Thoracic aorta (tissue), 2 donors: ENCODE measurements around the gene CHAC1. TPM values are rescaled to one million over a fixed set of nuclear protein-coding genes. Genes with fewer than 3 reads are reported as not detected.
A peak's percentile ranks its signal among the peaks of the same experiment; 100 is the strongest.

Source experiments
- ATAC-seq: fragments of 150-250 bp; one replicate; pipeline ENCODE4 v1.8.0; 2017; ENCODE audit warnings: low read depth; ENCODE audit not compliant: insufficient number of reproducible peaks, low FRiP score
- DNase-seq: peaks from one replicate; pipeline ENCODE4 v3.0.0-alpha.2; 2020; ENCODE audit warnings: low spot score
- H3K27ac ChIP-seq, 2 donors: fragments of 200-600 bp; sonication (generic); 1 replicate in 1 of 2; 2 replicates in 1 of 2; pipeline ENCODE4 v1.5.1; 2016; ENCODE audit warnings: mild to moderate bottlenecking in 2 of 2, moderate library complexity in 2 of 2
- H3K27me3 ChIP-seq: fragments of 200-600 bp; sonication (generic); replicated peaks from 2 replicates; pipeline ENCODE4 v1.6.0; 2016; ENCODE audit warnings: mild to moderate bottlenecking; ENCODE audit not compliant: insufficient read depth
- H3K36me3 ChIP-seq: fragments of 200-600 bp; sonication (generic); one replicate; pipeline ENCODE4 v1.5.1; 2016
- H3K4me1 ChIP-seq, 2 donors: fragments of 200-600 bp; sonication (generic); 1 replicate in 1 of 2; 2 replicates in 1 of 2; pipeline versions ENCODE4 v1.5.1 to v1.6.0; 2016; ENCODE audit warnings: low read depth in 2 of 2, mild to moderate bottlenecking in 1 of 2; ENCODE audit not compliant: control insufficient read depth in 1 of 2
- H3K4me3 ChIP-seq: fragments of 200-600 bp; sonication (generic); 2 replicates; pipeline ENCODE4 v1.5.1; 2016; ENCODE audit warnings: mild to moderate bottlenecking
- H3K9me3 ChIP-seq: fragments of 200-600 bp; sonication (generic); 2 replicates; pipeline ENCODE4 v1.5.1; 2016
- total RNA-seq, 2 donors: library from RNA; depleted of rRNA; stranded (reverse); fragments of >200 nt; gene quantifications; one replicate each; pipeline versions ENCODE4 v1.1.0 to v1.2.3, GENCODE V29; 2016
- TF ChIP-seq, protein P1 (sequence below): fragments of 200-600 bp; sonication (generic); IDR thresholded peaks from one replicate; pipeline ENCODE4 v1.5.1; 2019; ENCODE audit warnings: antibody characterized with exemption

Gene CHAC1
- total RNA-seq, 2 donors from 2014 or later: 3.9 to 7.3 TPM

DNA sequence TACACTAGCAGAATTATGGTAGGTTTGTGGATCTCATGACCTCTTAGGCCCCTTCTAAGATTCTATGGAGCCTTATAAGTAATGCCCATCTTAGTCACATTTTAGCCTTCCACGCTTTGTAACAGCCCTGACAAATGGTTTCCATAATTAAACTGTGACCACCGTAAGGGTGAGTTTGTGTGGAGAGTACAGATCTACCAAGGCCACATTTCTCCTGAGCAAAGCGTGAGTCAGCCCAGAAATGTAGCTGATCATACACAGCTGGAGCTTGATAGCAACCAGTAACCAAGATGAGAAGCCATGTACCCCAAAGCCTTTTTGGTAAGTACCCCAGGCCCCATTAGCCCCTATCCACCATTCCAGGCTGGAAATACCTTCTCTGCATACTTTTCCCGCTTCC, 31.7 kb downstream of the CHAC1 start:
- DNase-seq (peak; percentile 21), ATAC-seq (peak; percentile 92)
- Histone ChIP-seq H3K27ac (peak overlapping the region; percentile 85 to 94), H3K36me3 (peaks cover 34% of the 10 kb centered on the region), H3K9me3 (no peaks in the 10 kb centered on the region), H3K27me3 (no peaks in the 10 kb centered on the region), H3K4me1 (peaks cover 50 to 63% of the 10 kb centered on the region in 2 donors), H3K4me3 (no peak overlapping the region)
- TF ChIP-seq, protein P1, sequence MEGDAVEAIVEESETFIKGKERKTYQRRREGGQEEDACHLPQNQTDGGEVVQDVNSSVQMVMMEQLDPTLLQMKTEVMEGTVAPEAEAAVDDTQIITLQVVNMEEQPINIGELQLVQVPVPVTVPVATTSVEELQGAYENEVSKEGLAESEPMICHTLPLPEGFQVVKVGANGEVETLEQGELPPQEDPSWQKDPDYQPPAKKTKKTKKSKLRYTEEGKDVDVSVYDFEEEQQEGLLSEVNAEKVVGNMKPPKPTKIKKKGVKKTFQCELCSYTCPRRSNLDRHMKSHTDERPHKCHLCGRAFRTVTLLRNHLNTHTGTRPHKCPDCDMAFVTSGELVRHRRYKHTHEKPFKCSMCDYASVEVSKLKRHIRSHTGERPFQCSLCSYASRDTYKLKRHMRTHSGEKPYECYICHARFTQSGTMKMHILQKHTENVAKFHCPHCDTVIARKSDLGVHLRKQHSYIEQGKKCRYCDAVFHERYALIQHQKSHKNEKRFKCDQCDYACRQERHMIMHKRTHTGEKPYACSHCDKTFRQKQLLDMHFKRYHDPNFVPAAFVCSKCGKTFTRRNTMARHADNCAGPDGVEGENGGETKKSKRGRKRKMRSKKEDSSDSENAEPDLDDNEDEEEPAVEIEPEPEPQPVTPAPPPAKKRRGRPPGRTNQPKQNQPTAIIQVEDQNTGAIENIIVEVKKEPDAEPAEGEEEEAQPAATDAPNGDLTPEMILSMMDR: no peak

DNA sequence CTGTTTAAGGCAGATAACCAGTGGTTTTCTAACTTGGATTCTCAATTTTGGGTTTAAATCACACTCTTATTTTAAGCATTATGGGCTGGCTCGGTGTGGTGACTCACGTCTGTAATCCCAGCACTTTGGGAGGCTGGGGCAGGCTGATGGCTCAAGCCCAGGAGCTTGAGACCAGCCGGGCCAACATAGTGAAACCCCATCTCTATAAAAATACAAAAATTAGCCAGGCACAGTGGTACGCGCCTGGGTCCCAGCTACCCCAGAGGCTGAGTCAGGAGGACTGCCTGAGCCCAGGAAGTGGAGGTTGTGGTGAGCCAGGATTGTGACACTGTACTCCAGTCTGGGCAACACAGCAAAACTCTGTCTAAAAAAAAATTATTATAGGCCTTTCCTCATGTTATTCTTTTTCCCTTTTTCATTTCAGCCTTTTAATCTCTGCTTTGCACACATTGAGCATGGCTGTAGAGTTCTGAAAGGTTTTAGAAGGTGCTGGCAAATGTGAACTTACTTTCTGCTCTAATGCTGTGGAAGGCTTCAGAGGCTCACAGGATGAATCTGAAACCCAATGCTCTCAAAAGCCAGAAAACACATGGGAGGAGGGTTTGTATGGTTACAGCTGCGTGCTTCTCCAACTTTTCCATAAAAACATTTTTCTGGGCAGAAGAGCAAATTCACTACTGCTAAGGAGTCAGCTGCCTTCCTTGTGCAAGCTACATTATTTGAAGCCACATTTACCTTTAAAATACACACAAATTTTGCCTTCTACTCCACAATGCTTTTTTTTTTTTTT, 32.5 kb downstream of the CHAC1 start:
- ATAC-seq (no peak), DNase-seq (peak; percentile 13)
- H3K27me3 ChIP-seq: no peaks in the 10 kb centered on the region
- H3K36me3 ChIP-seq: peaks cover 32% of the 10 kb centered on the region
- H3K9me3 ChIP-seq: no peaks in the 10 kb centered on the region
- TF ChIP-seq, protein P1: no peak
- H3K4me1 ChIP-seq: peaks cover 50 to 63% of the 10 kb centered on the region in 2 donors
- peak overlapping the region; percentile 85 to 94 for H3K27ac ChIP-seq
- H3K4me3 ChIP-seq: no peak overlapping the region

DNA sequence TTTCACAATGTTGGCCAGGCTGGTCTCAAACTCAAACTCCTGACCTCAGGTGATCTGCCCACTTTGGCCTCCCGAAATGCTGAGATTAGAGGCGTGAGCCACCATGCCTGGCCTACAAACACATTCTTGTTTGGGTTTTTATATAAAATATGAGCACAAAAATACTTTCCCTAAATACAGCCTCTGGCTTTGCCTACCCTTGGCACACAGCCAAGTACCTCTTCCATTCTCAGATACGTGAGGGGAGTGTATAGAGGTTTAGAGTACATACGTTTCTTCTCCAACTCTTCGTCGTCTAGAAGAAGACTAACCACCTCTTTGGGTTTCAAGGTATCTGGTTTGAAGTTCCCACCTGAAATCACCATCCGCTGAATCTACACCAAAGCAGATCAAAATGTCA, 33.5 kb downstream of the CHAC1 start:
- Histone ChIP-seq H3K4me3 (no peak overlapping the region), H3K4me1 (peaks cover 46 to 54% of the 10 kb centered on the region in 2 donors), H3K9me3 (no peaks in the 10 kb centered on the region), H3K36me3 (peaks cover 27% of the 10 kb centered on the region), H3K27ac (peak overlapping the region; percentile 85 to 94), H3K27me3 (no peaks in the 10 kb centered on the region)
- ATAC-seq: no peak
- DNase-seq: no peak
- TF ChIP-seq, protein P1: no peak

DNA sequence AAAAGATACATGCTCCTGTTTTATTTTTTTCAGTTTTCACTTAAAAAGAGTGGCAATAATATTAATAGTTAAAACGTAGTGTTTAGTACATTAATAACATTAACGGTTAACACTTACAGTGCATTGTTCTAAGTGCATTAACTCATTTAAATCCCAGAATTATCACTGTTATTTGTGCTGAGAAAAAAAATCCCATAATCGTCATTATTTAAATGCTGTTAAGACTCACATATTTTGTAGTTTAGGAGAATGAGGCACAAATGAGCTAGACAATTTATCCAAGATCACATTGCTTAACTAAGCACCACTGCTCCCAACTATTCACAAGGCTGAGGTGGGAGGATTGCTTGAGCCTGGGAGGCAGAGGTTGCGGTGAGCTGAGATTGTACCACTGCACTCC, 34.9 kb downstream of the CHAC1 start:
- Histone ChIP-seq H3K4me1 (peaks cover 47 to 54% of the 10 kb centered on the region in 2 donors), H3K4me3 (no peak overlapping the region), H3K27ac (no peak overlapping the region), H3K9me3 (no peaks in the 10 kb centered on the region), H3K27me3 (no peaks in the 10 kb centered on the region), H3K36me3 (peaks cover 23% of the 10 kb centered on the region)
- no peak for ATAC-seq
- no peak for DNase-seq
- TF ChIP-seq, protein P1: no peak

DNA sequence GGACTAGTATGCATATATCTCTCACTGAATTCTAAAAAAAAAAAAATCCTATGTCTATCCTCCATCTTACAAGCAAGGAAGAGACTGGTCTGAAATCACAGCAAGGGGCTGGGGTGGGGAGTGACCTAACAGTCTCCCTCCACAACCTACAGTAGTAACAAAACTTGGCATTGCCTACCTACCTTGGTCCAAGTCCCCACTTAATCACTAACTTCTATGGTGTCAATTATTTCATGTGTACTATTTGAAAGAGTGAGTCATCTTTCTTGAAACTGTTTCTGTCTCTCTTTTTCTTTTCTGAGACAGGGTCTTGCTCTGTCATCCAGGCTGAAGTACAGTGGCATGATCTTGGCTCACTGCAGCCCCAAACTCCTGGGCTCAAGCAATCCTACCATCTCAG, 36.8 kb downstream of the CHAC1 start:
- Histone ChIP-seq H3K9me3 (no peaks in the 10 kb centered on the region), H3K4me1 (peaks cover 28 to 37% of the 10 kb centered on the region in 2 donors), H3K27ac (no peak overlapping the region), H3K4me3 (no peak overlapping the region), H3K36me3 (peaks cover 18% of the 10 kb centered on the region), H3K27me3 (no peaks in the 10 kb centered on the region)
- DNase-seq (no peak), ATAC-seq (no peak)
- TF ChIP-seq, protein P1: no peak
